GM18858 (cell line): ENCODE data around the gene PREX1.
A peak's percentile ranks its signal among the peaks of the same experiment; 100 is the strongest.

ENCODE experiments used
- ATAC-seq: cut with Tn5 transposase; IDR thresholded peaks from one replicate; pipeline ENCODE4 v1.9.1; 2021; ENCODE audit not compliant: unreplicated experiment

The PREX1 gene

DNA sequence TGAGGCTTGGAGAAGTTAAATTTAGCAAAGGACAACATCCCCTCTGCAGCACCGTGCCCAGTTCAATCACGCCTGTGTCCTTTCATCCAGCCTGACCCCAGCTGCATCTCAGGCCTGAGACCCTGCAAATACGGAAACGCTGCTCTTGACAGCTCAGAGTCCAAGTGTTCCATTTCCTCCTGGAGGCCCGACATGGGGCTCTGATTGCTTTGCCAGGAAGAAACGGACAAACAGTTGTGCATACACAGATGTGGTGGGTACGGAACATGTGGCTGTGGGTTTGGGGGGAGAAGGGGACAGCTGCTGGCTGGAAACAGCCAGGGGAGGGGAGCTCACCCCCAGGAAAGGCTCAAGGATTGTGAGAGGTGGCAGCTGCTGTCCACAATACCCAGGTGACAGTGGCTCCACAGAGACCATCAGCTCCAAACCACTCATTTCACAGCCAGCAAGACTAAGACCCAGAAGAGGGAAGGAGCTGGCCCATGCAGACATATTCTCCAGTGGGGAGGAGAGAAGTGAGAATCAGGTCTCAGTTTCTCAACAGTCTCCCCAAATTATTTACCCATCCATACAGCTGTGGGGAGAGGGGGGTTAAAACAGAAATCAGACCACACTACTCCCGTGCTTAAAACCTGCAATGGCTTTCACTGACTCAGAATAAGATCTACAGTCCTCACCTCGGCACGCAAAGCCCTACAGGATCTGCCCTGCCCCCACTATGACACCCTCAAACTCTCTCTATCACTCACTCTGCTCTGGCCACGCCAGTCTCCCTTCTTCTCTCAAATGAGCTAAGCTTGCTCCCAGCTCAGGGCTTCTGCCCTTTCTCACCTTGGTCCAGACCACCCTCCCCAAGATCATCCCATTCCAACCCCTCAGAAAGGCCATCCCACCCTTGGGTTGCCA is 89.1 kb downstream of the PREX1 start:
- ATAC-seq = peak; percentile 45

DNA sequence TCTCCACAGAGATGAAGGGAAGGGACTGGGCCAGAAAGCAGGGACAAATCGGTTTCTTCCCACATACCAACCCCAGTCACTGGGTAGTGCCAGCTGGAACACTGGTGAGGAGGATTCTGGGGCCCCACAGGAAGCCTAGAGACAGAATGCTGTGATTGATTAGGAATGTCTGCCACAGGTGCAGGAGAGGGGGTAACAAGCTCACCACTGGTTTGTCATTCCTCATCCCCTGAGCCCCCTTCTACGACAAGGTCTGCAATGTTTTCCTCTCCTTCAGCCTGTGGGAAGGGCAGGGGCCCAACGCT is 89.8 kb downstream of the PREX1 start:
- ATAC-seq = no peak

DNA sequence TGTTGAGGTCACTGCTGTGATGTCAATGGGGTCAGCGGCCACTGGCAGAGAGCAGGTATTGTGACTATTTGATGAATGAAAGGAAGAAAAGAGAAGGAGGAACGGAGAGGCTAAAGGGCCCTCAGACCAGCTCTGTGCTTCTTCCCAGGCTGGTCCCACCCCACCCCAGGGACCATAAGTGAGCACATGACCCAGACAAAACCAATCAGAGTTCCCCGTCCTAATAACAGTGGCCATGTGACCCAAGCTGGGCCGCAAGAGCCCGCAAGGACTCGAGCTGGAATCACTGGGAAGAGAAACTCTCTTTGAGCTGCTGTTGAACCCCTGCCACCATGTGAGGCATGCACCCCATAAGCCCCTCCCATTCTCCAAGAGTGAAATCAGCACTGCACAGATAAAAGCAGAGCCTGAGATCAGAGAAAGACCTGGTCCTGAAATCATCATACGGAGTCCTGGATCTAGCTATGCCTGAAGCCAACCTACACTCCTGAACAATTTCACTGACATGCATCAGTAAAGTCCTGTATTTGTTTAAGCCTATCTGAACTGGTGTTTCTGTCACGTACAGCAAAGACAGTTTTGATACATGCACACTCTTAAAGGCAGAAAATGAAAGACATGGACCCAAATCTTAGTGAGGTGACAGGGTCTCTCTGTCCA is 90.2 kb downstream of the PREX1 start:
- no peak for ATAC-seq

DNA sequence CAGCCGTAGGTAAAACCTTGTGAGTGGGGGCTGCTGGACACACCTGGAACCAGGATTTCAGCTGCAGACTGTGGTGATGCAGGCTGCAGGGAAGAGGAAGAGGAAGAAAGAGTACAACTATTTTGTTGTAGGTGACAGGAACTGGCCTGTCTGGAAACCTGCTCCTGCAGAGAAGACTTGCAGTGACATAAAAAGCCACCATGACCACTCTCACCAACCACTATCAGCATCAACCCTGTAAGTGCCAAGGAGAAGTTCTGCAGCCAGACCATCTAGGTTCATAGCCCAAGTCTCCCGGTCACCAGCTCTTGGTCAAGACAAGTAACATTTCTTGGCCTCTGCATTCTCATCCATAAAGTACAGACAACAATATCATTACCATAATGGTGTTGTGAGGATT is 91.2 kb downstream of the PREX1 start:
- no peak for ATAC-seq

- ATAC-seq = no peak
Measured at GRCh38 chr20:48736231-48736630, 91.6 kb downstream of the PREX1 start.

GRCh38 chr20:48735112-48735511 is 92.7 kb downstream of the PREX1 start:
- ATAC-seq = no peak

DNA sequence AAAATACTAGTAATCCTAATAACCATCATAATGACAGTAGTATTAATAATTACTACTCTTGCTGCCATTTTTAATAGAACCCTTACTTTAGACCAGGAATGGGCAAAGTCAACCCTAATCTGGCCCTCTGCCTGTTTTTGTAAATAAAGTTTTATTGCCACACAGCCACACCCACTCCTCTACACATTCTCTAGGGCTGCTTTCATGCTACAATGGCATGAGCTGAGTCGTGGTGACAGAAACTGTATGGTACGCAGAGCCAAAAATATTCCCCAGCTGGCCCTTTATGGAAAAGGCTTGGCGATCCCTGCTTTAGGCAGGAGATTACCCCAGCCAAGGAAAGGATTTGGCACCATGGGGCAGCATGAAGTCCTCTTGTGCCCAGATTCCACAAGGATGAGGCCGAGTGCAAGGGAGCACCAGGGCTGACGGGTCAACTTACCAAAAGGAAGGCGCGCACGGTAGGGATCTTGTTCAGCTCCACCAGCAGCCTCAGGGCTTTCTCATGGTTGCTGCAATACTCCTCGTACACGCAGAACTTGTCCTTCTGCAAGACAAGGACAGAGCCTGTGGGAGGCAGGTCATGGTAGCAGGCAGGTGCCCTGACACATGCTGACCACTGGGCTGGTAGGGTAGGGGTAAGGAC is 93.6 kb downstream of the PREX1 start:
- ATAC-seq = no peak

DNA sequence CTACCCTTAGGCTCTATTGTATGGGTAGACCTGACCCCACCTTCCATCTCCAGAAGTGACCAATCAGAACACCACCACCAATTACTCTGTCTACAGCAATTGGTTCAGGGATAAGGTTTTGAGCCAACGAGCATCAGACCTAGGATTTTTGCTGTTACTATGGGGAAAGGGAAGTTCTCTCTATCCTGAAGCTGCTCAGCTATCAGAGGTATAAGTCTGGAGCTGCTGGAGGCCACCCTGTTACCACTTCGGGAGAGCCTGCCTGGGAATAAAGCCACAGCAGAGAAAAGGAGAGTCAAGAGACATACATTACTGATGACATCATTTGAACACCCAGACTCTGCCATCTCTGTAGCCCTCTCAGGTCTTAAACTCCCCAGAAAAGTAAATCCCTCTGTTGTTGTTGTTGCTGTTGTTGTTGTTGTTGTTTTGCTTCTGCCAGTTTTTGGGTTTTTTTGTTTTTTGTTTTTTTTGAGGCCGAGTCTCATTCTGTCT is 94.5 kb downstream of the PREX1 start:
- no peak for ATAC-seq

GRCh38 chr20:48732081-48732829 is 95.5 kb downstream of the PREX1 start:
- ATAC-seq = no peak

DNA sequence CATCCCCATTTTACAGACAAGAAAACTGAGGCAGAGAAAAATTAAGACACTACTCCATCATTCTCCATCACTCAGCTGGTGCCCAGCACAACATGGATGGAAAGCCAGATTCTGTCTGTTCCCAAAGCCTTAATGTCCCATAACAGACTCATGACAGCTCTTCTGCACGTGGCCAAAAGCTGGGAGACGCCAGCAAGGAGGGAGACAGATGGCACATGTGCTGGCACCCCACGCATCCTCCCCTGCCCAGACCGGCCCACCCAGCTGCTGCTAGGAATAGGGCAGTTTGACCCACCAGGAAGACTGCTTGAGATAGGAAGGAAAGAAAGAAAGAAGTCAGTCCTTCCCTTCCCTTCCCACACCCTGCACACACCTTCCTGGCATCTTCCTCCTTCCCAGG is 96.3 kb downstream of the PREX1 start:
- no peak for ATAC-seq

- ATAC-seq = no peak
Measured at GRCh38 chr20:48730977-48731376, 96.8 kb downstream of the PREX1 start.

- ATAC-seq = no peak
Measured at GRCh38 chr20:48729538-48729937, 98.3 kb downstream of the PREX1 start.

DNA sequence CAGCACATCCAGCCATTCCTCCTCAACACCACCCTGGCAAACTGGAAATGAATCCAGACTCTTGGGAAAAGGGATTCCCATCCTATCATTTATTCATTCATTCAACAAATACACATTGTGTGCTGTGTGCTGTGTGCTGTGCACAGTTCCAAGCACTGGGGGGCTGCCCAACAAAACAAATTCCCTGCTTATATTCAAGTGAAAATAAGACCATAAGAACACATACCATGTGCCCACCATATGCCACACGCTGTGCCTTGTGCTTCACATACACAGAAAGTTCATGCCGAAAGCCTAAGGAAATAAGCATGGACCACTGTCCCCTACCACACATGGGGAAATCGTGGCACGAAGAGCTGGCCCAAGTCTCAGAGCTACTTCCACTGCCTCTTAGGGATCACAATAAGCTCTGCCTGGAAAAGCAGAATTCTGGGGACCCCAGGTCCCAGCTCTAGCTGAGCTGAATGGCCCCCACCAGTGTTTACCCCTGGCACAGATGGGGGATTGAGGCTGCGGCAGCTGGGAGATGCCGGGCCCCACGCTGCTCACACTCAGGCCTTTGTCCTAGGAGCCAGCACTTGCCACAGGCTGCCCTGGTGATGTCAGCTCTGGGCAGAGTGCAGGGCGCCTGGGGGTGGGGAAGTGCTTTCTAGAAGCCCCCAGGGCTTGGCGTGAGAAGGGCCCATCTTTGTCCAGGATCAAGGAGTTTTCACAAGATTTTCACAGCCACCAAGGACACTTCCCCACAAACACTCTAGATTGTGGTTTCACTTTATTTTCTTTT is 99.6 kb downstream of the PREX1 start:
- no peak for ATAC-seq

GRCh38 chr20:48727226-48727625 is 100.6 kb downstream of the PREX1 start:
- ATAC-seq = no peak

DNA sequence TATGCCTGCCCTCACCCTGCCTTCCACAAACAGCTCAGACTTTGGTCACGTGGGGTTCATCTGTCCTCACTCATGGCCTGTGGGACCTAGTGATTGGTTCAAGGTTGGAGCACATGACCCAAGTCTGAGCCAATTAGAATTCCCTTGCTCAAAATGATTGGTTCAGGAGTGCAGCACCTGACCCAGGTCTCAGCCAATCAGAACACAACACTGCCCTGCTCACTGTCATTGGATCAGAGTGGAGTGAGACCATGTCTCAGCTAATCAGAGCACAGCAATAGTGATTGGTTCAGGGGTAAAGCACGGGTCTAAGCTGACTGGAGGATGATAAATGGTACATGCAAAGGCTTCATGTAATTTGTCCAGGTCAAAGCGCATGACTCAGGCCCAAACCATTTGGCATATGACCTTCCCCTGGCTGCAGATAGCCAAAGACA is 102.2 kb downstream of the PREX1 start:
- no peak for ATAC-seq

- ATAC-seq = no peak
Measured at GRCh38 chr20:48724891-48725554, 102.8 kb downstream of the PREX1 start.

DNA sequence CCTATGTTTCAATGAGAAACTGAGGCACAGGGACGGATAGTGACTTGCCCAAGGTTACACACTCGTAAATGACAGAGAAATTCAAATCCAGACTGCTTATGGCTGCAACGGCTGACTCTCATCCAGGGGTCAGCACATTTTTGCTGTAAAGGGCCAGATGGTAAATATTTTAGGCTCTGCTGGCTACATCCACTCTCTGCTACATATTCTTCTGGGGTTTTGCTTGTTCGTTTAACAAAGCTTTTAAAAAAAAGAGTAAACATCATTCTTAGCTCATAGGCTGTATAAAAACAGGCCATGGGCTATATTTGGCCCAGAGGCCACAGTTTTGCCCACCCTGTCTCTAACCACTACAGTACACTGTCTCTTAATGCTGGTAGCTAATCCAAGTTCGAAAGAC is 103.4 kb downstream of the PREX1 start:
- ATAC-seq = no peak

- ATAC-seq = no peak
Measured at GRCh38 chr20:48723308-48724264, 104.2 kb downstream of the PREX1 start.

GRCh38 chr20:48722737-48723191 is 105.0 kb downstream of the PREX1 start:
- no peak for ATAC-seq
